ENCODE results near the gene LIM2.
A peak's percentile ranks its signal among the peaks of the same experiment; 100 is the strongest.

LIM2 gene

DNA sequence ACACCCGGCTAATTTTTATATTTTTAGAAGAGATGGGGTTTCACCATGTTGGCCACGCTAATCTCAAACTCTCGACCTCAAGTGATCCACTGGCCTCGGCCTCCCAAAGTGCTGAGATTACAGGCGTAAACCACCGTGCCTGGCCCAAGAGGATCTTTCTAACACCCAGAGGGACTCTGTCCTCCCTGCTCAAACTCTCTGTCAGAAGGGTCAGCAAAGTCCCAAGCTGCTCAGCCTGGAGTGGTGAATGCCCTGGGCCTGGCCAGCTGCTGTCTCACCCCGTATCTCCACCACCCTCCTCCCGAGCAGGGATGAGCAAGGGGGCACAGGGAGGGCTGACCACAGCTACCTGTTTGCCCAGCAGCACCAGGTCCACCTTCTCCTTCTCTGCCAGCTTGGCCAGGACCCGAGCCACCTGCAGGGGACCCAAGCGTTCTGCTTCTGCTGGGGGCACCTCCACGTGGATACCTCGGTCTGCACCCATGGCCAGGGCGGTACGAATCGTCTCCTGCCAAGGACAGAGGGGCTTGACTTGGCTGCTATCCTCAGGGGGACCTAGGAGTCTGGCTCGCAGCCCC, 34.9 kb downstream of the LIM2 start:
- H3K27me3 ChIP-seq (ENCODE audit: insufficient read depth, poor library complexity, severe bottlenecking), result no peaks in the 10 kb centered on the region
- no peak overlapping the region for H3K4me3 ChIP-seq (ENCODE audit: severe bottlenecking)
- H3K27ac ChIP-seq (ENCODE audit: poor library complexity, severe bottlenecking), result no peak overlapping the region
- no peaks in the 10 kb centered on the region for H3K9me3 ChIP-seq (ENCODE audit: severe bottlenecking)
- H3K36me3 ChIP-seq (ENCODE audit: low read depth), result peaks cover 30% of the 10 kb centered on the region
- ATAC-seq (ENCODE audit: low read depth) (no peak), DNase-seq (ENCODE audit: low spot score) (no peak)
- TF ChIP-seq, protein P1, sequence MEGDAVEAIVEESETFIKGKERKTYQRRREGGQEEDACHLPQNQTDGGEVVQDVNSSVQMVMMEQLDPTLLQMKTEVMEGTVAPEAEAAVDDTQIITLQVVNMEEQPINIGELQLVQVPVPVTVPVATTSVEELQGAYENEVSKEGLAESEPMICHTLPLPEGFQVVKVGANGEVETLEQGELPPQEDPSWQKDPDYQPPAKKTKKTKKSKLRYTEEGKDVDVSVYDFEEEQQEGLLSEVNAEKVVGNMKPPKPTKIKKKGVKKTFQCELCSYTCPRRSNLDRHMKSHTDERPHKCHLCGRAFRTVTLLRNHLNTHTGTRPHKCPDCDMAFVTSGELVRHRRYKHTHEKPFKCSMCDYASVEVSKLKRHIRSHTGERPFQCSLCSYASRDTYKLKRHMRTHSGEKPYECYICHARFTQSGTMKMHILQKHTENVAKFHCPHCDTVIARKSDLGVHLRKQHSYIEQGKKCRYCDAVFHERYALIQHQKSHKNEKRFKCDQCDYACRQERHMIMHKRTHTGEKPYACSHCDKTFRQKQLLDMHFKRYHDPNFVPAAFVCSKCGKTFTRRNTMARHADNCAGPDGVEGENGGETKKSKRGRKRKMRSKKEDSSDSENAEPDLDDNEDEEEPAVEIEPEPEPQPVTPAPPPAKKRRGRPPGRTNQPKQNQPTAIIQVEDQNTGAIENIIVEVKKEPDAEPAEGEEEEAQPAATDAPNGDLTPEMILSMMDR (IDR thresholded peaks at IDR 0.05; ENCODE audit: poor library complexity, severe bottlenecking), result no peak
- peaks cover 5% of the 10 kb centered on the region for H3K4me1 ChIP-seq (ENCODE audit: insufficient read depth, poor library complexity, severe bottlenecking)

DNA sequence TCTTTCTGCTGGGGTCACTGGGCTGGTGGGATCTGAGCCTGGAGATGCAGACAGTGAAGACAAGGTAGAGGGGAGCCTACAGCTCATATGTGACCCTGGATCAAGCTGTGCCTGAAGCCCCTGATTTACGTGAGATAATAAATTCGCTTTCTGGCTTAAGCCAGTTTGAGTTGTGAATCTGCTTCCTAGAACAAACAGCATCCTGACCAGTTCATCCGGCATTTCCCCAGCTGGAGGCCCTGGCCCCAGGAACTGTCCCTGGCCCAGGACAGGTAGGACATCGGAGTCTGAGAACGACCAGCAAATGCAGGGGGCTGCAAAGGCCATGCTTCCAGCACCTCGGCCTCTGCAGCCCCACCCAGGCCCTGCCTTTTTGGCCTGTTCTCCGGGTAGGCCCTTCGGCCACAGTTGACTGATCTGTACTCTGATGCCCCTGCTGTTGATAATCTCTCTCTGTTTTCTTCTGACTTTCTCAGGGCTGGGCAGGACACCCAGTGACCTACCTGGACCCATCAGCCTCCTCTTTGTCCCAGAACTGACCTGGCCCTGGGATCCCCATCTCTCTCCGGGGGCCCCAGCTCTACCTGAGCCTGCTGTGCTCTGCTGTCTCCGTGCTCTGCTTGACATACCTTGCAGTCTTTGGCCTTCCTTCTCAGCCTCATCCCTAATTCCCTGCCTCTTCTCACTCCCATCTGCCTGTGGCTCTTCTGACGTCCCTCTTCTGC, 36.3 kb downstream of the LIM2 start:
- Histone ChIP-seq H3K4me3 (ENCODE audit: severe bottlenecking) (no peak overlapping the region), H3K4me1 (ENCODE audit: insufficient read depth, poor library complexity, severe bottlenecking) (peaks cover 5% of the 10 kb centered on the region), H3K27ac (ENCODE audit: poor library complexity, severe bottlenecking) (peak overlapping the region; percentile 7), H3K36me3 (ENCODE audit: low read depth) (peaks cover 42% of the 10 kb centered on the region), H3K9me3 (ENCODE audit: severe bottlenecking) (no peaks in the 10 kb centered on the region), H3K27me3 (ENCODE audit: insufficient read depth, poor library complexity, severe bottlenecking) (no peaks in the 10 kb centered on the region)
- TF ChIP-seq, protein P1 (IDR thresholded peaks at IDR 0.05; ENCODE audit: poor library complexity, severe bottlenecking), result no peak
- ATAC-seq (ENCODE audit: low read depth) (no peak), DNase-seq (ENCODE audit: low spot score) (no peak)

DNA sequence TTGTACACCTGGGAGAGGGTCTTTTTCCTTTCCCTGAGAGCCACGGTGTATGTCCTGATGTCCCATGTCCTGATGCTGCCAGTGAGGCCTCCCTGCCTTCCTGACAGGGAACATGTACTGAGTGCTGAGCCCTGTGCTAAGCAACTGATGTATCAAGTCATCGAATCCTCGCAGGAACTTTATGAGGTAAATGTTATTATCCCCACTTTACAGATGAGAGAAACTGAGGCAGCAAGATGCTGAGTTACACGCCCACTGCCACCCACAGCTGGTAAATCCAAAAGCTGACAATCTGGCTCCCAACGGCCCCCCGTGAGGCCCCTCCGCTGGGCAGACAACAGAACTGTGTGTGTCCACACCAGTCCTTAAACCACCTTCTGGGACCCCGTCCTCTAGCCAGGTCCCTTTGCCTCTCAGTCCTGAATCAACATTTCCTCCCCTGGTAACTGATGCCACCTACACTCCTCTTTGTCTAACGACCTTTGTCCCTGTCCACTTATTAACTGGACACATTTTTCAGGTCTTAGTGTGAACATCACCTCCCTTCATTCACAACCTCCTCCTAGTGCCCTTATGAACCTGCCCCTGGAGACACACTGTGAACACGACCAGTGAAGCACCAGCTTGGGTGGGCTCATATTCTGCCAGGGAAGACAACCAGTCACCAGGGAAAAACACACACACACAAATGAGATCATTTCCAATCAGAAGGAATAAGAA, 40.4 kb downstream of the LIM2 start:
- DNase-seq (ENCODE audit: low spot score) (no peak), ATAC-seq (ENCODE audit: low read depth) (no peak)
- Histone ChIP-seq H3K27me3 (ENCODE audit: insufficient read depth, poor library complexity, severe bottlenecking) (no peaks in the 10 kb centered on the region), H3K36me3 (ENCODE audit: low read depth) (peaks cover 45% of the 10 kb centered on the region), H3K4me1 (ENCODE audit: insufficient read depth, poor library complexity, severe bottlenecking) (peaks cover 5% of the 10 kb centered on the region), H3K4me3 (ENCODE audit: severe bottlenecking) (no peak overlapping the region), H3K27ac (ENCODE audit: poor library complexity, severe bottlenecking) (no peak overlapping the region), H3K9me3 (ENCODE audit: severe bottlenecking) (no peaks in the 10 kb centered on the region)
- TF ChIP-seq, protein P1 (IDR thresholded peaks at IDR 0.05; ENCODE audit: poor library complexity, severe bottlenecking), result no peak

DNA sequence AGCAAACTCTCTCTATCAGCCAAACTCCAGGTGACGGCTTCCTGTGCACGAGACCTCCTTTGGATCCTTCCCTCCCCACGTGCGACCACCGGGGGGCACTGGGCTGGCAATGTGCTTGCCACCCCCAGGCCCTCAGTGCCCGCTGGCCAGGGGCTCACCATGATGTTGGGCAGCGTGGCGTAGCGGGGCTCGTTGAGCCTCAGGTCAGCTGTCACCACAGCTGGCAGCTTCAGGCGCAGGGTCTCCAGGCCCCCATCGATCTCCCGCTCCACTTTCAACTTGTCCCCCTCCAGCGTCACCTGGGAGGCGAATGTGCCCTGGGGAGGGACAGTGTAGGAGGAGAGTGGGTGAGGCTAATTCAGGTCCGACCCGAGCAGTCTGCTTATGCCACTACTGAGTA, 41.0 kb downstream of the LIM2 start:
- Histone ChIP-seq H3K4me1 (ENCODE audit: insufficient read depth, poor library complexity, severe bottlenecking) (peaks cover 5% of the 10 kb centered on the region), H3K36me3 (ENCODE audit: low read depth) (peaks cover 45% of the 10 kb centered on the region), H3K27me3 (ENCODE audit: insufficient read depth, poor library complexity, severe bottlenecking) (no peaks in the 10 kb centered on the region), H3K9me3 (ENCODE audit: severe bottlenecking) (no peaks in the 10 kb centered on the region), H3K27ac (ENCODE audit: poor library complexity, severe bottlenecking) (no peak overlapping the region), H3K4me3 (ENCODE audit: severe bottlenecking) (no peak overlapping the region)
- no peak for DNase-seq (ENCODE audit: low spot score)
- TF ChIP-seq, protein P1 (IDR thresholded peaks at IDR 0.05; ENCODE audit: poor library complexity, severe bottlenecking), result no peak
- no peak for ATAC-seq (ENCODE audit: low read depth)

Measured in RWPE2 (cell line).